Astrocyte of the cerebellum (primary cell): ENCODE data around the gene TTC3.
"Not testable (repeated sequence)": the region's sequence is repeated elsewhere in the genome, so short reads cannot be mapped to it uniquely, and the experiment has no call there.

Experiments
- DNase-seq: peaks from one replicate; pipeline ENCODE4 v3.0.0-alpha.2; 2011; ENCODE audit warnings: low read depth
- H3K4me3 ChIP-seq: 2 replicates; pipeline ENCODE4 v1.5.1; 2011; ENCODE audit warnings: mild to moderate bottlenecking, low read depth, low read length, moderate library complexity
- CTCF ChIP-seq: IDR thresholded peaks from 2 replicates; pipeline ENCODE4 v1.5.1; 2012; ENCODE audit warnings: low read length, low read depth, moderate library complexity, mild to moderate bottlenecking; ENCODE audit errors: missing control alignments
- in situ Hi-C: cut with HindIII; loops from 2 replicates; pipeline ENCODE4 v1.10.0; 2017; ENCODE audit warnings: low sequenced_read_pairs

TTC3 gene

GRCh38 chr21:37045149-37045548, 27.9 kb upstream of the TTC3 start:
- no peak overlapping the region for H3K4me3 ChIP-seq
- in situ Hi-C loops = no loop called here
- no peak for TF ChIP-seq CTCF
- no peak for DNase-seq

- in situ Hi-C loops = no loop called here
- no peak for DNase-seq
- no peak for TF ChIP-seq CTCF
- H3K4me3 ChIP-seq = no peak overlapping the region
These were observed 27.5 kb upstream of the TTC3 start for GRCh38 chr21:37045556-37045955.

GRCh38 chr21:37047079-37047478, 26.0 kb upstream of the TTC3 start:
- no peak for DNase-seq
- TF ChIP-seq CTCF = no peak
- H3K4me3 ChIP-seq = no peak overlapping the region
- in situ Hi-C loops = no loop called here

DNA sequence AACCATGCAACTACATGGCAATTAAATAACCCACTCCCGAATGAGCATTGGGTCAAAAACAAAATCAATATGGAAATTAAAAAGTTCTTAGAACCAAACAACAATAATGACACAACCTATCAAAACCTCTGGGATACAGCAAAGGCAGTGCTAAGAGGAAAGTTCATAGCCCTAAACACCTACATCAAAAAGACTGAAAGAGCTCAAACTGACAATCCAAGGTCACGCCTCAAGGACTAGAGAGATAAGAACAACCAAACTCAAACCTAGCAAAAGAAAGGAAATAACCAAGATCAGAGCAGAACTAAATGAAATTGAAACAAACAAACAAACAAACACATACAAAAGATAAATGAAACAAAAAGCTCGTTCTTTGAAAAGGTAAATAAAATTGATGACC, 23.3 kb upstream of the TTC3 start:
- H3K4me3 ChIP-seq, in situ Hi-C loops, DNase-seq: not testable (repeated sequence)

GRCh38 chr21:37055271-37055855, 17.7 kb upstream of the TTC3 start:
- TF ChIP-seq CTCF = no peak
- no peak for DNase-seq
- in situ Hi-C loops = no loop called here
- no peak overlapping the region for H3K4me3 ChIP-seq

DNA sequence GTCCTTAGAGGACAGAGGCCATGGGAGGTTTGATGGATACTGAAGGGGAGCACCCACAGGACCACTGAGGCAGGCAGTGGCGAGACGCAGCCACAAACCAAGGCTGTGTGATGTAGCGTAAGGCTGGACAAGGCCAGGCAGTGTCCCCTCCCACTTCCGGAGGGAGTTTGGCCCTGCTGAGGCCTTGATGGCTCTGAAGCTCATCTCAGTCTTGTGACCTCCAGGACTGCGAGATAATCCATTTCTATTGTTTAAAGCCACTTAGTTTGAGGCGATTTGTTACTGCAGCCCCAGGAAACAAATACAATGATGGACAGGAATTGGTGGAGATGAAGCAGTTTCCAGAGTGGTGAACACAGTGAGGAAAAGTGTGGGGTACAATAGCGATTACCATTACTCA, 15.4 kb upstream of the TTC3 start:
- TF ChIP-seq CTCF = no peak
- in situ Hi-C loops = no loop called here
- no peak for DNase-seq
- no peak overlapping the region for H3K4me3 ChIP-seq

GRCh38 chr21:37058261-37058660, 14.8 kb upstream of the TTC3 start:
- no peak for DNase-seq
- H3K4me3 ChIP-seq = no peak overlapping the region
- in situ Hi-C loops = no loop called here
- no peak for TF ChIP-seq CTCF
